Tibial nerve (tissue), 4 donors: ENCODE data around the gene ADAM15.

Source experiments
- CTCF ChIP-seq, 5 experiments: fragments of 200-600 bp in 3 of 5; fragments of 450-650 bp in 2 of 5; sonication (generic) in 3 of 5; IDR thresholded peaks; one replicate each; pipeline ENCODE4 v1.5.1; 2016 to 2019; ENCODE audit warnings: antibody characterized with exemption in 5 of 5, mild to moderate bottlenecking in 3 of 5, moderate library complexity in 2 of 5
- EP300 ChIP-seq, 2 donors: sonication (generic); formaldehyde crosslinking; IDR thresholded peaks; one replicate each; pipeline ENCODE4 v1.6.1; 2017; ENCODE audit warnings: antibody characterized with exemption in 2 of 2, mild to moderate bottlenecking in 1 of 2

- TF ChIP-seq CTCF (IDR thresholded peaks at IDR 0.05) (no peak), EP300 (IDR thresholded peaks at IDR 0.05) (no peak)
These were observed 21.4 kb upstream of the ADAM15 start for GRCh38 chr1:155029513-155030242.
